Stimulated activated CD4-positive, alpha-beta T cell treated with anti-CD3 and anti-CD28 coated beads, TNF-alpha, amount 100 ng/mL, for 24 hours (primary cell): ENCODE data around the gene PLA2G4D.

ENCODE experiments used
- DNase-seq, 3 experiments: peaks; one replicate each; pipeline ENCODE4 v3.0.0-alpha.2; 2020; ENCODE audit warnings: low read depth in 3 of 3

Gene PLA2G4D

GRCh38 chr15:42090370-42090769, 4.0 kb downstream of the PLA2G4D start:
- DNase-seq, result no peak

GRCh38 chr15:42089942-42090341, 4.4 kb downstream of the PLA2G4D start:
- no peak for DNase-seq

- DNase-seq, result no peak
Measured at GRCh38 chr15:42088801-42089640, 5.3 kb downstream of the PLA2G4D start.

- no peak for DNase-seq
Measured at GRCh38 chr15:42087926-42088800, 6.2 kb downstream of the PLA2G4D start.

GRCh38 chr15:42087460-42087859, 6.9 kb downstream of the PLA2G4D start:
- DNase-seq, result no peak

- DNase-seq, result no peak
Measured at GRCh38 chr15:42085721-42086120, 8.6 kb downstream of the PLA2G4D start.

- no peak for DNase-seq
Measured at GRCh38 chr15:42085236-42085605, 9.1 kb downstream of the PLA2G4D start.

- peak; percentile 7 to 41 (median 17) for DNase-seq
Measured at GRCh38 chr15:42084465-42085235, 9.7 kb downstream of the PLA2G4D start.

- no peak for DNase-seq
Measured at GRCh38 chr15:42083916-42084315, 10.4 kb downstream of the PLA2G4D start.

- no peak for DNase-seq
Measured at GRCh38 chr15:42083605-42083908, 10.8 kb downstream of the PLA2G4D start.

GRCh38 chr15:42082823-42083604, 11.3 kb downstream of the PLA2G4D start:
- no peak for DNase-seq

- DNase-seq, result no peak
Measured at GRCh38 chr15:42082141-42082540, 12.2 kb downstream of the PLA2G4D start.

GRCh38 chr15:42080919-42081830, 13.2 kb downstream of the PLA2G4D start:
- no peak for DNase-seq

GRCh38 chr15:42080186-42080918, 14.0 kb downstream of the PLA2G4D start:
- no peak for DNase-seq

GRCh38 chr15:42079401-42079908, 14.9 kb downstream of the PLA2G4D start:
- DNase-seq, result no peak

GRCh38 chr15:42078903-42079302, 15.5 kb downstream of the PLA2G4D start:
- DNase-seq, result no peak

- no peak for DNase-seq
Measured at GRCh38 chr15:42077689-42078088, 16.7 kb downstream of the PLA2G4D start.

- DNase-seq, result no peak
Measured at GRCh38 chr15:42073418-42073817, 20.9 kb downstream of the PLA2G4D start.

- no peak for DNase-seq
Measured at GRCh38 chr15:42072141-42072685, 22.1 kb downstream of the PLA2G4D start.
